ENCODE measurements around the gene SEC16A.

SEC16A gene

GRCh38 chr9:136482793-136483588, at the start of gene SEC16A:
SEC16A (minus strand) TSS chr9:136483040; CDS start chr9:136477615, 5,425 bp downstream.
- peak; percentile 100 for DNase-seq (ENCODE audit: low read depth)

GRCh38 chr9:136531904-136532798, 49.3 kb upstream of the SEC16A start:
- no peak for DNase-seq (ENCODE audit: low read depth)

GRCh38 chr9:136531186-136531903, 48.5 kb upstream of the SEC16A start:
- DNase-seq (ENCODE audit: low read depth), result no peak

- DNase-seq (ENCODE audit: low read depth), result no peak
Measured at GRCh38 chr9:136530461-136531089, 47.7 kb upstream of the SEC16A start.

- DNase-seq (ENCODE audit: low read depth), result no peak
Measured at GRCh38 chr9:136529516-136530460, 46.9 kb upstream of the SEC16A start.

GRCh38 chr9:136528716-136529341, 46.0 kb upstream of the SEC16A start:
- no peak for DNase-seq (ENCODE audit: low read depth)

- DNase-seq (ENCODE audit: low read depth), result no peak
Measured at GRCh38 chr9:136527721-136528710, 45.2 kb upstream of the SEC16A start.

- DNase-seq (ENCODE audit: low read depth), result no peak
Measured at GRCh38 chr9:136527131-136527530, 44.3 kb upstream of the SEC16A start.

GRCh38 chr9:136526625-136527066, 43.8 kb upstream of the SEC16A start:
- DNase-seq (ENCODE audit: low read depth), result no peak

GRCh38 chr9:136525841-136526499, 43.1 kb upstream of the SEC16A start:
- DNase-seq (ENCODE audit: low read depth), result no peak

- DNase-seq (ENCODE audit: low read depth), result no peak
Measured at GRCh38 chr9:136525207-136525606, 42.4 kb upstream of the SEC16A start.

- no peak for DNase-seq (ENCODE audit: low read depth)
Measured at GRCh38 chr9:136522314-136523237, 39.7 kb upstream of the SEC16A start.

GRCh38 chr9:136521537-136521936, 38.7 kb upstream of the SEC16A start:
- no peak for DNase-seq (ENCODE audit: low read depth)

- no peak for DNase-seq (ENCODE audit: low read depth)
Measured at GRCh38 chr9:136520053-136520540, 37.3 kb upstream of the SEC16A start.

- no peak for DNase-seq (ENCODE audit: low read depth)
Measured at GRCh38 chr9:136519263-136520052, 36.6 kb upstream of the SEC16A start.

GRCh38 chr9:136518623-136519022, 35.8 kb upstream of the SEC16A start:
- no peak for DNase-seq (ENCODE audit: low read depth)

Measured in stimulated activated CD8-positive, alpha-beta memory T cell treated with anti-CD3 and anti-CD28 coated beads, Interleukin-15, amount 100 ng/mL, for 24 hours (primary cell).